GM06990 (cell line): Measurements from ENCODE around the gene ICE2.

Experiments used
- DNase-seq: peaks from one replicate; pipeline ENCODE4 v3.0.0-alpha.2; 2011; ENCODE audit not compliant: insufficient read length; ENCODE audit errors: extremely low read depth
- H3K27me3 ChIP-seq: replicated peaks from 2 replicates; pipeline ENCODE4 v1.6.0; 2011; ENCODE audit warnings: low read length; ENCODE audit not compliant: control insufficient read depth, insufficient read depth
- H3K36me3 ChIP-seq: 2 replicates; pipeline ENCODE4 v1.5.1; 2011; ENCODE audit warnings: low read length; ENCODE audit not compliant: control insufficient read depth, insufficient read depth
- H3K4me3 ChIP-seq: replicated peaks from 2 replicates; pipeline ENCODE4 v1.5.1; 2011; ENCODE audit warnings: low read depth, mild to moderate bottlenecking, control low read depth, low read length
- TF ChIP-seq, protein P1 (sequence below): IDR thresholded peaks from 2 replicates; pipeline ENCODE4 v1.5.1; 2011; ENCODE audit warnings: low read length, control low read depth, mild to moderate bottlenecking, inconsistent platforms; ENCODE audit not compliant: insufficient read depth, poor library complexity, severe bottlenecking

Gene ICE2

DNA sequence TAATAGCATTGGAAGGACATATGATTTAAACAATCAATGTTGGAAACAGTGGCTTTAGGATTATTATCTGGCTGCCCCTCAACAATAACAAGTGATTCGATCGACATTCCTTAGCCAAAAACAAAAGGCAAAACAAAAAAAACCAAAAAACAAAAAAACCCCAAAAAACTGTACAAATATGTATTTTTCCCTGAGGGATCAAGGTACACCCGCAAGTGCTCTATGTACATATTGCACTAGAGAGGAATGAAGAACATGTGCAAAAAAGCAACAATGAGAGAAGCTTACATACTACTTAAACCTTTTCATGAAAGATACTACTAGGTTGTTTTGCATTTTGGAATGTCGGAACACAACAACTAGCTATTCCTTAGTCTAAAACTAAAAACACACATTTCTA lies 14.2 kb upstream of the ICE2 start:
- Histone ChIP-seq H3K36me3 (peaks cover 2% of the 10 kb centered on the region), H3K27me3 (no peaks in the 10 kb centered on the region), H3K4me3 (no peak overlapping the region)
- TF ChIP-seq, protein P1, sequence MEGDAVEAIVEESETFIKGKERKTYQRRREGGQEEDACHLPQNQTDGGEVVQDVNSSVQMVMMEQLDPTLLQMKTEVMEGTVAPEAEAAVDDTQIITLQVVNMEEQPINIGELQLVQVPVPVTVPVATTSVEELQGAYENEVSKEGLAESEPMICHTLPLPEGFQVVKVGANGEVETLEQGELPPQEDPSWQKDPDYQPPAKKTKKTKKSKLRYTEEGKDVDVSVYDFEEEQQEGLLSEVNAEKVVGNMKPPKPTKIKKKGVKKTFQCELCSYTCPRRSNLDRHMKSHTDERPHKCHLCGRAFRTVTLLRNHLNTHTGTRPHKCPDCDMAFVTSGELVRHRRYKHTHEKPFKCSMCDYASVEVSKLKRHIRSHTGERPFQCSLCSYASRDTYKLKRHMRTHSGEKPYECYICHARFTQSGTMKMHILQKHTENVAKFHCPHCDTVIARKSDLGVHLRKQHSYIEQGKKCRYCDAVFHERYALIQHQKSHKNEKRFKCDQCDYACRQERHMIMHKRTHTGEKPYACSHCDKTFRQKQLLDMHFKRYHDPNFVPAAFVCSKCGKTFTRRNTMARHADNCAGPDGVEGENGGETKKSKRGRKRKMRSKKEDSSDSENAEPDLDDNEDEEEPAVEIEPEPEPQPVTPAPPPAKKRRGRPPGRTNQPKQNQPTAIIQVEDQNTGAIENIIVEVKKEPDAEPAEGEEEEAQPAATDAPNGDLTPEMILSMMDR: no peak
- no peak for DNase-seq

DNA sequence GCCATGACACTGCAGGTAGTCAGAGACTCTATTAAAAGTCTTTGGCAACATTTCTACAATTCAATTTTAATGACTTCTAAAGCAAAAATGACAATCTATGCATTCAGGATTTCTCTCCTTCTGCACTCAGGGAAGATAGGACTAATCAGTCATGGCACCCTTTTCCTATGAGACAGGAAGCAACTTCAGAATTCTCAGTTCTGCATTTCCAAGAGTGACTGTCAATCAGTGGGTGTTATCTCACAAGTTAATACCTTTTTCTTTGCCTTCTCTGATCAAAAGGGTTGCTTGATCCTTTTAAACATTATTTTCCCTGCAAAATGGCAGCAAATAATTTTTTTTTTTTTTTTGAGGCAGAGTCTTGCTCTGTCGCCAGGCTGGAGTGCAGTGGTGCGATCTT lies 7.8 kb upstream of the ICE2 start:
- TF ChIP-seq, protein P1: no peak
- Histone ChIP-seq H3K27me3 (no peaks in the 10 kb centered on the region), H3K36me3 (no peaks in the 10 kb centered on the region), H3K4me3 (no peak overlapping the region)
- DNase-seq: no peak

DNA sequence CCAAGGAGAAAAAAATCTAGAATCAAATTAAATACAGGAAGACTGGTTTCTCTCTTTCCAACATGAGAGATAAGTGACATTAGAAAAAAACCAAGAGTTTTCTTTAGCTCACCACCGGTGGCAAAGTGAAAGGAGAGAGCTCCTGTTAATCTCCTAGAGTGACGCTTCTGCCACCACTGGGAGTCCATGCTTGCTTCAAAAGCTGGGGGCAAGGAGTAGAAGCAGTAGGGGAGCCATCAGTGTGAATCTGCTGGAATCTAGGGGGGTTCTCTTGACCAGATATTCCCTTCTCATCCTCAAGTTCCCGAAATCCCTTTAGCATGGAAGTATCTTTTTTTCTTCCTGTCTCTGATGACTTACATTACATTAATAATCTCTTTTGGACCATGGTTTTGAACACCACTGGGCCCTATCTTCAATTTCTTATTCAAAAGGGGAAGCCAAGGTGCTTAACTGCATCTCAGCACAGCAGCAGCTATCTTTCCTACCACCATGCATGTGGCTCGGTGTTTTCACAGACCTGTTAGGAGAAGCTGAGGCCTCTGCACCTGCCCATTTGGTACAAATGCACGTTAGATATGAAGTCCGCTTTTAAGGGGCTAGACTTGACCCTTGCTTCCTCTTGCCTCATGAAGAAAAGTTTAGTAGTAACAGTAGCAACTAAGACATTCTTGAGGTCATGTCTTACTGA lies 6.6 kb upstream of the ICE2 start:
- Histone ChIP-seq H3K4me3 (no peak overlapping the region), H3K36me3 (peaks cover 2% of the 10 kb centered on the region; the same call in 1 of the 2 replicates), H3K27me3 (no peaks in the 10 kb centered on the region)
- TF ChIP-seq, protein P1: no peak
- no peak for DNase-seq

DNA sequence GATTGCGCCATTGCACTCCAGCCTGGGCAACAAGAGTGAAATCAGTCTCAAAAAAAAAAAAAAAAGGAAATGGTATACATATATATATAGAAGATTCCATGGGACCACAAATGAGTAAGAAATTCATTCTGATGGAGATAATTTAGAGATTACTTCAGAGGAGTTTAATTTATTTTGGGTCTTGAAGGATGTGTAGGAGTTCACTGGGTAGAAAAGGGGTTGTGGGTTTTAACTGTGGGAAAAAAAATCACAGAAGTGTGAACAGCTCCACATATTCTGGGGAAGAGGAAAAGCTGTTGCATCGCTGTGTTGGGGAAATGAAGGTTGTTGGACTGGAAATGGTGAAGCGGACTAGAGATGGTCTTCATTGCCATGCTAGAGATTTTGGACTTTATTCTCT lies 4.1 kb upstream of the ICE2 start:
- TF ChIP-seq, protein P1: no peak
- H3K27me3 ChIP-seq: no peaks in the 10 kb centered on the region
- no peak for DNase-seq
- no peak overlapping the region for H3K4me3 ChIP-seq
- H3K36me3 ChIP-seq: peaks cover 2% of the 10 kb centered on the region; the same call in 1 of the 2 replicates

DNA sequence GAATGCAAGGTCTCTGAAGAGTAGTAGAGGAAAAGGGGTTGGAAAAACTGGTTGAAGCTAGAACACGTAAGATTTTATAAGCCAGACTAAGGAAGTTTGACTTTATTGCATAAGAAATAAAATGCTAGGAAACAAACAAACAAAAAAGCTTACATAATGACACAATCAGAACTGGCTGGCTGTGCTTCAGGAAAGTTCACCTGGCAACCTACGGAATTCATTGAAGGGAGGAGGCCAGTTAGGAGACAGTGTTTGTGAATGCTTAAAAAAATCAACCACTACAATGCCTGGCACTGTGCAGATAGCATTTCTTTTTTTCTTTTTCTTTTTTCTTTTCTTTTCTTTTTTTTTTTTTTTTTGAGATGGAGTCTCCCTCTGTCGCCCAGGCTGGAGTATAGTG lies 1.9 kb upstream of the ICE2 start:
- H3K27me3 ChIP-seq: no peaks in the 10 kb centered on the region
- H3K4me3 ChIP-seq: no peak overlapping the region
- H3K36me3 ChIP-seq: peaks cover 2% of the 10 kb centered on the region; the same call in 1 of the 2 replicates
- TF ChIP-seq, protein P1: no peak
- no peak for DNase-seq
